KMS-11 (cell line): ENCODE results near the gene WHAMM.

Source experiments
- H2AFZ ChIP-seq: fragments of 200-600 bp; sonication (generic); 2 replicates; pipeline ENCODE4 v1.6.1; 2016; ENCODE audit warnings: antibody characterized with exemption, mixed run types, low read depth
- H3K27ac ChIP-seq: fragments of 200-600 bp; sonication (generic); 2 replicates; pipeline ENCODE4 v1.6.1; 2016; ENCODE audit warnings: mild to moderate bottlenecking, mixed run types
- H3K27me3 ChIP-seq: fragments of 200-600 bp; sonication (generic); 2 replicates; pipeline ENCODE4 v1.6.1; 2017; ENCODE audit warnings: mild to moderate bottlenecking, low read depth, mixed run types, moderate library complexity; ENCODE audit not compliant: insufficient read depth
- H3K36me3 ChIP-seq: fragments of 200-600 bp; sonication (generic); 2 replicates; pipeline ENCODE4 v1.6.1; 2017; ENCODE audit warnings: mild to moderate bottlenecking, mixed run types; ENCODE audit not compliant: insufficient read depth
- H3K4me1 ChIP-seq: fragments of 200-600 bp; sonication (generic); 2 replicates; pipeline ENCODE4 v1.6.1; 2016; ENCODE audit warnings: mild to moderate bottlenecking, low read depth, mixed run types; ENCODE audit not compliant: poor library complexity, severe bottlenecking
- H3K4me2 ChIP-seq: fragments of 200-600 bp; sonication (generic); 2 replicates; pipeline ENCODE4 v1.7.0; 2016; ENCODE audit warnings: mild to moderate bottlenecking, mixed run types
- H3K4me3 ChIP-seq: fragments of 200-600 bp; sonication (generic); IDR thresholded peaks from 2 replicates; pipeline ENCODE4 v1.6.1; 2017; ENCODE audit warnings: low read depth, low read length, mixed read lengths; ENCODE audit not compliant: insufficient read depth
- H3K79me2 ChIP-seq: fragments of 200-600 bp; sonication (generic); 2 replicates; pipeline ENCODE4 v1.6.1; 2016; ENCODE audit warnings: low read depth, mixed run types; ENCODE audit not compliant: insufficient read depth
- H3K9ac ChIP-seq: fragments of 200-600 bp; sonication (generic); 2 replicates; pipeline ENCODE4 v1.6.1; 2016; ENCODE audit warnings: mild to moderate bottlenecking, mixed run types
- H4K20me1 ChIP-seq: fragments of 200-600 bp; sonication (generic); 2 replicates; pipeline ENCODE4 v1.6.1; 2016; ENCODE audit warnings: mild to moderate bottlenecking, mixed run types; ENCODE audit not compliant: insufficient read depth
- CTCF ChIP-seq: fragments of 200-600 bp; sonication (generic); conservative IDR thresholded peaks from 2 replicates; pipeline ENCODE4 v1.6.1; 2017; ENCODE audit warnings: low read depth, mild to moderate bottlenecking, antibody characterized with exemption, low read length, moderate library complexity, mixed read lengths

The WHAMM gene

GRCh38 chr15:82878325-82878724, 68.9 kb downstream of the WHAMM start:
- no peak for TF ChIP-seq CTCF
- H3K79me2 ChIP-seq: no peaks in the 10 kb centered on the region

GRCh38 chr15:82880704-82881103, 71.3 kb downstream of the WHAMM start:
- no peaks in the 10 kb centered on the region for H3K27me3 ChIP-seq
- no peak overlapping the region for H3K9ac ChIP-seq
- no peaks in the 10 kb centered on the region for H4K20me1 ChIP-seq
- no peak overlapping the region for H3K27ac ChIP-seq
- no peaks in the 10 kb centered on the region for H3K36me3 ChIP-seq
- H3K4me2 ChIP-seq: no peak overlapping the region
- H2AFZ ChIP-seq: no peak overlapping the region
- no peak overlapping the region for H3K4me3 ChIP-seq
- H3K79me2 ChIP-seq: no peaks in the 10 kb centered on the region
- H3K4me1 ChIP-seq: no peaks in the 10 kb centered on the region
- TF ChIP-seq CTCF: no peak

More at GRCh38 chr15:82878325-82878724, 68.9 kb downstream of the WHAMM start:
- no peaks in the 10 kb centered on the region for H3K36me3 ChIP-seq
- no peaks in the 10 kb centered on the region for H3K4me1 ChIP-seq
- no peak overlapping the region for H3K4me2 ChIP-seq
- H3K27ac ChIP-seq: no peak overlapping the region
- H4K20me1 ChIP-seq: no peaks in the 10 kb centered on the region
- H3K9ac ChIP-seq: no peak overlapping the region
- H2AFZ ChIP-seq: no peak overlapping the region
- no peaks in the 10 kb centered on the region for H3K27me3 ChIP-seq
- no peak overlapping the region for H3K4me3 ChIP-seq

GRCh38 chr15:82881747-82882146, 72.3 kb downstream of the WHAMM start:
- Histone ChIP-seq H3K9ac (no peak overlapping the region), H3K4me2 (no peak overlapping the region), H3K4me3 (no peak overlapping the region), H3K36me3 (no peaks in the 10 kb centered on the region), H3K27ac (no peak overlapping the region), H4K20me1 (no peaks in the 10 kb centered on the region), H2AFZ (no peak overlapping the region), H3K27me3 (no peaks in the 10 kb centered on the region), H3K4me1 (no peaks in the 10 kb centered on the region), H3K79me2 (no peaks in the 10 kb centered on the region)
- TF ChIP-seq CTCF: no peak

- Histone ChIP-seq H3K4me3 (no peak overlapping the region), H2AFZ (no peak overlapping the region), H3K4me2 (no peak overlapping the region), H3K79me2 (no peaks in the 10 kb centered on the region), H3K27me3 (no peaks in the 10 kb centered on the region), H3K36me3 (no peaks in the 10 kb centered on the region), H3K9ac (no peak overlapping the region), H3K27ac (no peak overlapping the region), H3K4me1 (no peaks in the 10 kb centered on the region), H4K20me1 (no peaks in the 10 kb centered on the region)
- TF ChIP-seq CTCF: no peak
These were observed 73.0 kb downstream of the WHAMM start for GRCh38 chr15:82882273-82882928.
